RWPE2 (cell line): Measurements from ENCODE around the gene AP2B1.

Experiments
- ATAC-seq: fragments of 200-7000 bp; cut with Tn5 transposase; 3 replicates; pipeline ENCODE4 v1.9.1; 2021; ENCODE audit warnings: low read depth
- DNase-seq: peaks from one replicate; pipeline ENCODE4 v3.0.0-alpha.2; 2020; ENCODE audit warnings: low spot score
- H3K27ac ChIP-seq: fragments of 450-650 bp; 2 replicates; pipeline ENCODE4 v1.5.1; 2017; ENCODE audit warnings: mild to moderate bottlenecking; ENCODE audit not compliant: poor library complexity, severe bottlenecking
- H3K27me3 ChIP-seq: fragments of 250-450 bp; sonication (Bioruptor Pico); 2 replicates; pipeline ENCODE4 v1.5.1; 2021; ENCODE audit warnings: mild to moderate bottlenecking, moderate library complexity; ENCODE audit not compliant: insufficient read depth, poor library complexity, severe bottlenecking
- H3K36me3 ChIP-seq: fragments of 250-450 bp; sonication (Bioruptor Pico); 2 replicates; pipeline ENCODE4 v1.5.1; 2020; ENCODE audit warnings: low read depth, mild to moderate bottlenecking, moderate library complexity
- H3K4me1 ChIP-seq: fragments of 250-450 bp; sonication (Bioruptor Pico); 2 replicates; pipeline ENCODE4 v1.5.1; 2021; ENCODE audit warnings: mild to moderate bottlenecking, moderate library complexity; ENCODE audit not compliant: insufficient read depth, poor library complexity, severe bottlenecking
- H3K4me3 ChIP-seq: fragments of 250-450 bp; sonication (Bioruptor Pico); 2 replicates; pipeline ENCODE4 v1.5.1; 2021; ENCODE audit warnings: mild to moderate bottlenecking, moderate library complexity; ENCODE audit not compliant: severe bottlenecking
- H3K9me3 ChIP-seq: fragments of 250-450 bp; sonication (Bioruptor Pico); 2 replicates; pipeline ENCODE4 v1.5.1; 2021; ENCODE audit warnings: mild to moderate bottlenecking, moderate library complexity; ENCODE audit not compliant: severe bottlenecking
- CTCF ChIP-seq: fragments of 450-650 bp; IDR thresholded peaks from one replicate; pipeline ENCODE4 v1.5.1; 2017; ENCODE audit warnings: mild to moderate bottlenecking, moderate library complexity; ENCODE audit not compliant: poor library complexity, severe bottlenecking

The AP2B1 gene

DNA sequence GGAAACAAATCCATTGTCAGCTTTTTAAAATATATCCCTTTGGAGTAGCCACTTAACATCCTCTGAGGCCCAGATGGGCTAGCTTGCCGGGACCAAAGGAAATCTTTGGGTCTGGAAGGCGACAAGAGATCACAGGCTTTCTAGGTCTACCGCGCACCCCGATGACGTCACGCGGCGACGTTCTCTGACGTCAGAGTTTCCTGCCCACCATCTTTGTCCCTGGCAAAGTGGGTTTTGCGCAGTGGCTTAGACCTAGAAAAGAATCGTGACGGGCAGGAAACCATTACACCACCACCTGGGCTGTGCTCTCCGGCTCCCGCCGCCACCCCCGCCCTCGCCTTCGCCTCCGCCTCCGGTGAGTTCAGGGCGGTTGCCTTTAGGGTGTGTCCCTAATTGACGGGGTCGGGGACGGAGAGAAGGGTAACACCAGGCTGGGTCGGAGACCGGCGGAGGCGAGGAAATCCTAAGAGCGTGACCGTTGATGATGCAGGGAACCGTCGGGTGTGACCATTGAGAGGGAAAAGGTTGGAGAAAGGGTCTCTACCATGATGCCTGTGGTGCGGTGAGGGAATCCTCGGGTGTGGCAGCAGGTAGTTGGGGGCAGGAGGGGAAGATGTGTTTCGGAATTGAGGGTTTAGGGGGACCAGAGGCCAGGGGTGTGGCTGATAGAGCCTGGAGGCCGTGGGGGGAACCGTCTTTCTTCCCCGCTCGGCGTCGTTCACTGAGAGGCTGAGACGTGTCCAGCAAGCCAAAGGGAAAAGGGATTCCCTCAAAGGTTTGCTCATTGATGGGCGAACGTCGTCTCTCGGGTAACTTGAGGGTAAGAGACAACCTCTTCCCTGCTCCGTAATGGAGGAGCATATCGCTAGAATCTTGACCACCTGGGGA is at the start of gene AP2B1:
Gene AP2B1, plus strand, starts transcription at position 249 of the 888 bp plus-strand sequence. CDS start 6,709 bp downstream, outside the sequence.
- Histone ChIP-seq H3K27ac (peak within 1 kb of the TSS; percentile 90), H3K27me3 (no peaks in the 10 kb centered on the region), H3K9me3 (no peaks in the 10 kb centered on the region), H3K4me1 (peaks cover 24% of the 10 kb centered on the region), H3K4me3 (peak within 1 kb of the TSS; percentile 51), H3K36me3 (peaks cover 19% of the 10 kb centered on the region)
- no peak for TF ChIP-seq CTCF
- peak; percentile 79 for ATAC-seq
- DNase-seq, result peak; percentile 90

DNA sequence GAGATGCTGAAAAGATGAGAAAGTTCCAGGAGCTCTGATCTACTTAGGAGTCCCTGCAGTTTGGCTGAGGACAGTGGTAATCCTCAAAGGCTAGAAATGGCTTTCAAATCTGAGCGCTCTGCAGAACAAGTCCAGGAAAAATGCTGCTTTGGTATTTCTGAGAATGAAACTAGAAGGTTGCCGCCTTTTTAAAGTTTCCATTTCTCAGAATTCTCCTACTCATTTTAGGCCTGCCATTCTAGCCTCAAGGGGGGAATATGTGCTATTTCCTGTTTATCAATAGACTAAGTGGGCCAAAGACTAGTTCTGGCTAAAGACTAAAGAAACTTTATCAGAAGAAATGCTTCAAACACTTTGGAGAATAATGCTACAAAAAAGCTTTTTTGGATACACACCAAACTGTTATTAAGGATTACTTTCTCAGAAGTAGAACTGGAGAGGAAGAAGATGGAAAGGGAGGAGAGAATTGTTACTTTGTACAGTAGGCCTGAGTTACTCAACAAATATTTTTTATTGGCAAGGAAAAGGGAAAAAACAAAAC is 49.5 kb upstream of the AP2B1 start, which contains the start of gene SLFN12L:
Gene SLFN12L, minus strand, starts transcription at position 78 of the 541 bp plus-strand sequence. CDS start 15,314 bp downstream, outside the sequence.
- Histone ChIP-seq H3K9me3 (no peaks in the 10 kb centered on the region), H3K36me3 (no peaks in the 10 kb centered on the region), H3K27me3 (no peaks in the 10 kb centered on the region), H3K27ac (no peak within 1 kb of the TSS), H3K4me3 (no peak within 1 kb of the TSS), H3K4me1 (no peaks in the 10 kb centered on the region)
- no peak for ATAC-seq
- no peak for DNase-seq
- no peak for TF ChIP-seq CTCF

- no peak overlapping the region for H3K27ac ChIP-seq
Observed at GRCh38 chr17:35539659-35540026, 47.5 kb upstream of the AP2B1 start.

GRCh38 chr17:35540589-35541404 is 46.3 kb upstream of the AP2B1 start:
- DNase-seq (no peak), ATAC-seq (peak; percentile 70)
- TF ChIP-seq CTCF, result no peak
- Histone ChIP-seq H3K27me3 (no peaks in the 10 kb centered on the region), H3K27ac (peak overlapping the region; percentile 12), H3K4me3 (peak overlapping the region; percentile 16), H3K36me3 (no peaks in the 10 kb centered on the region), H3K9me3 (no peaks in the 10 kb centered on the region), H3K4me1 (no peaks in the 10 kb centered on the region)

More at GRCh38 chr17:35539659-35540026, 47.5 kb upstream of the AP2B1 start:
- TF ChIP-seq CTCF, result peak; percentile 73
- no peak for ATAC-seq
- Histone ChIP-seq H3K4me1 (no peaks in the 10 kb centered on the region), H3K4me3 (no peak overlapping the region), H3K27me3 (no peaks in the 10 kb centered on the region), H3K9me3 (no peaks in the 10 kb centered on the region), H3K36me3 (no peaks in the 10 kb centered on the region)
- DNase-seq, result no peak
